Hypothalamus (tissue), 51 donors: ENCODE results near the gene TDRD10.

Source experiments
- DNase-seq, 51 donors: peaks; one replicate each; lab custom pipeline; 2025; lab: John Stamatoyannopoulos, UW

TDRD10 gene

GRCh38 chr1:154550070-154550469, 48.1 kb downstream of the TDRD10 start:
- DNase-seq: no peak

- DNase-seq: no peak
Observed at GRCh38 chr1:154550657-154551056, 48.6 kb downstream of the TDRD10 start.

GRCh38 chr1:154551474-154551873, 49.5 kb downstream of the TDRD10 start:
- no peak for DNase-seq

GRCh38 chr1:154552036-154552435, 50.0 kb downstream of the TDRD10 start:
- DNase-seq: no peak

GRCh38 chr1:154553056-154554030, 51.3 kb downstream of the TDRD10 start:
- DNase-seq: no peak

GRCh38 chr1:154556422-154556821, 54.4 kb downstream of the TDRD10 start:
- DNase-seq: no peak

GRCh38 chr1:154557248-154557938, 55.4 kb downstream of the TDRD10 start:
- DNase-seq: no peak

- DNase-seq: peak in 21 of 51 donors; percentile 8 to 61 (median 35)
Observed at GRCh38 chr1:154557939-154558719, 56.1 kb downstream of the TDRD10 start, which contains the start of gene UBE2Q1. Gene UBE2Q1, minus strand, starts transcription at chr1:154558662. Its CDS starts 109 bp downstream, at chr1:154558553.

GRCh38 chr1:154558720-154559465, 56.9 kb downstream of the TDRD10 start:
- peak; percentile 95 to 100 (median 99) for DNase-seq

- peak; percentile 41 to 93 (median 77) for DNase-seq
Observed at GRCh38 chr1:154559466-154560044, 57.5 kb downstream of the TDRD10 start.

GRCh38 chr1:154565876-154566275, 63.9 kb downstream of the TDRD10 start:
- DNase-seq: no peak

- DNase-seq: peak in 44 of 51 donors; percentile 5 to 77 (median 42)
Observed at GRCh38 chr1:154567386-154568156, 65.6 kb downstream of the TDRD10 start, which contains the start of gene CHRNB2. Gene CHRNB2, plus strand, starts transcription at chr1:154567778. Its CDS starts 267 bp downstream, at chr1:154568045.

GRCh38 chr1:154568157-154568815, 66.3 kb downstream of the TDRD10 start:
- no peak for DNase-seq

- no peak for DNase-seq
Observed at GRCh38 chr1:154571244-154571963, 69.4 kb downstream of the TDRD10 start.

- DNase-seq: no peak
Observed at GRCh38 chr1:154571964-154572288, 69.9 kb downstream of the TDRD10 start.

GRCh38 chr1:154572468-154573167, 70.6 kb downstream of the TDRD10 start:
- DNase-seq: peak in 4 of 51 donors; percentile 8 to 29 (median 10)

- no peak for DNase-seq
Observed at GRCh38 chr1:154573168-154573510, 71.1 kb downstream of the TDRD10 start.
